Stimulated activated CD4-positive, alpha-beta T cell treated with anti-CD3 and anti-CD28 coated beads, TNF-alpha, amount 100 ng/mL, for 48 hours (primary cell): ENCODE data around the gene REELD1.

Experiments used
- DNase-seq, 3 donors: peaks; one replicate each; pipeline ENCODE4 v3.0.0-alpha.2; 2020; ENCODE audit warnings: low read depth in 3 of 3

Gene REELD1

GRCh38 chr4:146224326-146224966 lies 10.1 kb downstream of the REELD1 start:
- no peak for DNase-seq

- DNase-seq = no peak
Measured at GRCh38 chr4:146229406-146229805, 15.1 kb downstream of the REELD1 start.

- no peak for DNase-seq
Measured at GRCh38 chr4:146232131-146232722, 17.9 kb downstream of the REELD1 start.

GRCh38 chr4:146235654-146236177 lies 21.4 kb downstream of the REELD1 start:
- no peak for DNase-seq

GRCh38 chr4:146236216-146236615 lies 21.9 kb downstream of the REELD1 start:
- DNase-seq = no peak

- DNase-seq = no peak
Measured at GRCh38 chr4:146237092-146237491, 22.8 kb downstream of the REELD1 start.

- no peak for DNase-seq
Measured at GRCh38 chr4:146238107-146238506, 23.8 kb downstream of the REELD1 start.

- DNase-seq = peak; percentile 21 to 74 (median 70)
Measured at GRCh38 chr4:146243141-146243882, 29.0 kb downstream of the REELD1 start.

- no peak for DNase-seq
Measured at GRCh38 chr4:146243883-146244277, 29.5 kb downstream of the REELD1 start.

GRCh38 chr4:146244496-146244895 lies 30.2 kb downstream of the REELD1 start:
- DNase-seq = no peak

GRCh38 chr4:146245246-146245645 lies 30.9 kb downstream of the REELD1 start:
- DNase-seq = no peak

GRCh38 chr4:146245850-146246249 lies 31.5 kb downstream of the REELD1 start:
- DNase-seq = no peak

GRCh38 chr4:146246381-146246780 lies 32.0 kb downstream of the REELD1 start:
- DNase-seq = no peak

GRCh38 chr4:146247356-146247755 lies 33.0 kb downstream of the REELD1 start:
- DNase-seq = no peak

- DNase-seq = no peak
Measured at GRCh38 chr4:146252969-146253611, 38.8 kb downstream of the REELD1 start.

GRCh38 chr4:146255463-146255862 lies 41.1 kb downstream of the REELD1 start:
- no peak for DNase-seq

GRCh38 chr4:146255874-146256273 lies 41.5 kb downstream of the REELD1 start:
- no peak for DNase-seq

- no peak for DNase-seq
Measured at GRCh38 chr4:146256328-146256727, 42.0 kb downstream of the REELD1 start.

GRCh38 chr4:146257511-146257910 lies 43.2 kb downstream of the REELD1 start:
- no peak for DNase-seq

GRCh38 chr4:146260521-146260920 lies 46.2 kb downstream of the REELD1 start:
- DNase-seq = no peak

- DNase-seq = no peak
Measured at GRCh38 chr4:146261041-146261440, 46.7 kb downstream of the REELD1 start.

- DNase-seq = no peak
Measured at GRCh38 chr4:146263793-146264192, 49.5 kb downstream of the REELD1 start.
